Medulla oblongata (tissue), 1 donor: ENCODE measurements around the gene TSPAN2.

ENCODE experiments used
- DNase-seq: peaks from one replicate; pipeline ENCODE4 v3.0.0-alpha.2; 2015; ENCODE audit errors: extremely low spot score

TSPAN2 gene

GRCh38 chr1:115089420-115090185 is at the start of gene TSPAN2:
Gene TSPAN2, minus strand, starts transcription at chr1:115089503. Its CDS starts 71 bp downstream, at chr1:115089432.
- no peak for DNase-seq

- DNase-seq, result peak; percentile 91
Measured at GRCh38 chr1:115138973-115139372, 49.7 kb upstream of the TSPAN2 start.

GRCh38 chr1:115138271-115138670 is 49.0 kb upstream of the TSPAN2 start:
- DNase-seq, result no peak

GRCh38 chr1:115137191-115137590 is 47.9 kb upstream of the TSPAN2 start:
- no peak for DNase-seq

- DNase-seq, result no peak
Measured at GRCh38 chr1:115136706-115137105, 47.4 kb upstream of the TSPAN2 start.

- DNase-seq, result no peak
Measured at GRCh38 chr1:115136106-115136505, 46.8 kb upstream of the TSPAN2 start.

- no peak for DNase-seq
Measured at GRCh38 chr1:115135681-115136080, 46.4 kb upstream of the TSPAN2 start.

- no peak for DNase-seq
Measured at GRCh38 chr1:115134850-115135480, 45.7 kb upstream of the TSPAN2 start.

- DNase-seq, result peak; percentile 26
Measured at GRCh38 chr1:115134231-115134630, 44.9 kb upstream of the TSPAN2 start.

- no peak for DNase-seq
Measured at GRCh38 chr1:115133440-115133839, 44.1 kb upstream of the TSPAN2 start.

- DNase-seq, result no peak
Measured at GRCh38 chr1:115130786-115131185, 41.5 kb upstream of the TSPAN2 start.

- no peak for DNase-seq
Measured at GRCh38 chr1:115129071-115129640, 39.9 kb upstream of the TSPAN2 start.

- DNase-seq, result no peak
Measured at GRCh38 chr1:115127539-115127938, 38.2 kb upstream of the TSPAN2 start.

GRCh38 chr1:115126516-115126915 is 37.2 kb upstream of the TSPAN2 start:
- DNase-seq, result no peak

GRCh38 chr1:115123116-115123515 is 33.8 kb upstream of the TSPAN2 start:
- no peak for DNase-seq

- no peak for DNase-seq
Measured at GRCh38 chr1:115121793-115122192, 32.5 kb upstream of the TSPAN2 start.

- no peak for DNase-seq
Measured at GRCh38 chr1:115120296-115120695, 31.0 kb upstream of the TSPAN2 start.

- DNase-seq, result no peak
Measured at GRCh38 chr1:115118611-115119010, 29.3 kb upstream of the TSPAN2 start.

GRCh38 chr1:115118086-115118485 is 28.8 kb upstream of the TSPAN2 start:
- DNase-seq, result no peak

GRCh38 chr1:115117298-115117697 is 28.0 kb upstream of the TSPAN2 start:
- DNase-seq, result no peak

- DNase-seq, result no peak
Measured at GRCh38 chr1:115116512-115116911, 27.2 kb upstream of the TSPAN2 start.

- no peak for DNase-seq
Measured at GRCh38 chr1:115115521-115116161, 26.3 kb upstream of the TSPAN2 start.

- no peak for DNase-seq
Measured at GRCh38 chr1:115114308-115114707, 25.0 kb upstream of the TSPAN2 start.
